ENCODE measurements around the gene ABL2.
A peak's percentile ranks its signal among the peaks of the same experiment; 100 is the strongest.

ABL2 gene

DNA sequence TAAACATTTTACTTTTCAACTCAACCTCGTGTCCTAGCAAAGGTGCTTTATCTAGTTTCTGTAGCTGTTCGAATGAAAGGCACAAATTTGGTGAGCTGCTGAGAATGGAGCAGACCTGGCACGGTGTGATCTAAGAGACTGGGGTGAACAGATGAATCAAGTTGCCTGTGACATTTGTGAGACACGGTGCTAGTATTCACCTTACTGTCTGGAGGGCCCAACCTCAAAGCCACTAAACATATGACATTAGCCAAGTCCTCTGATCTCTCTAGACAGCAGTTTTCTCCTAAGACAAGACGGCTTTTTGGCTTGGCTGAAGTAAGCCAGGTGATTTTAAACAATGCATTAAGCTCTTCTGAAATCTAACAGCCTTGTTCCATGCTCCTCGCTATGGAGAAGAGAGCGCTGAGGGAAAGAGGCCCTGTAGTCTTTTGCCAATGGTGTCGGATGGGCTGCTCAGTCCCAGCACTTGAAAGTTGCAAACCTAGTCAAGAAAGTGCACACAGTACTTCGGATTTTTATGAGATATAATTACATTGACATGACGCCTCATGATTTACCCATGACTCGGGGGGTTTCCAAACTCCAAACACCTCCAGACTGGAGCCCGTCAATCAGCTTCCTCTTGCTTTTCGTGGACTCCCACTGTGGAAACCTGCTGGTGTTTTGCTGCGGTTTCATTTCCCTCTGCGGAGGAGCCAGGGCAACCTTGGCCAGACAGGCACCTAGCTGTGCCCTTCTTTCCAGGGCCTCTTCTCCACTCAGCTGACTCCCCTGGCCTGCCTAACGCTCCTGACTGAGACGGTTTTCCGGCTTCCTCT is 148.4 kb downstream of the ABL2 start:
- H3K27ac ChIP-seq = peak overlapping the region in 20 of 21 experiments; percentile 70 to 97 (median 91)
- peak overlapping the region; percentile 55 to 99 (median 84) for H3K4me3 ChIP-seq

DNA sequence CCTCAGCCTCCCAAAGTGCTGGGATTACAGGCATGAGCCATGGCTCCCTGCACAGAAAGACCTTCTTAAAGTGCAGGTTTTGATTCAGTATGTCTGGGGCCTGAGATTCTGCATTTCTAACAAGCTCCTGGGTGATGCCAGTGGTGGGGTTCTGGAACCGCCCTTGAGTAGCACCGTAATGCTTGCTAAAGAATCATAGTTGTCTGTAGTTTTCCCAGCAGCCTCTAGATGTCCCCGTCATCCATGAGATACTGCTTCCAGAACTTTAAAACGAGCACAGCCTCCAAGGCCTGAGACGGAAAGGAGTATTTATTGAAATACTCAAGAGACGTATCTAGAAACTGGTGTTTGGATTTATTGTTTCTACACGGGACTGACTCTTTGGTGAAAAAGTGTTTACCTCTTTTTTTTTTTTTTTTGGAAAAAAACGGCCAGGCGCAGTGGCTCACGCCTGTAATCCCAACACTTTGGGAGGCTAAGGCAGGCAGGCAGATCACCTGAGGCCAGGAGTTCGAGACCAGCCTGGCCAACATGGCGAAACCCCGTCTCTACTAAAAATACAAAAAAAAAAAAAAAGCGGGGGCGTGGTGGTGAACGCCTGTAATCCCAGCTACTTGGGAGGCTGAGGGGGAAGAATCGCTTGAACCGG is 150.2 kb downstream of the ABL2 start:
- Histone ChIP-seq H3K4me3 (no peak overlapping the region), H3K27ac (no peak overlapping the region)

DNA sequence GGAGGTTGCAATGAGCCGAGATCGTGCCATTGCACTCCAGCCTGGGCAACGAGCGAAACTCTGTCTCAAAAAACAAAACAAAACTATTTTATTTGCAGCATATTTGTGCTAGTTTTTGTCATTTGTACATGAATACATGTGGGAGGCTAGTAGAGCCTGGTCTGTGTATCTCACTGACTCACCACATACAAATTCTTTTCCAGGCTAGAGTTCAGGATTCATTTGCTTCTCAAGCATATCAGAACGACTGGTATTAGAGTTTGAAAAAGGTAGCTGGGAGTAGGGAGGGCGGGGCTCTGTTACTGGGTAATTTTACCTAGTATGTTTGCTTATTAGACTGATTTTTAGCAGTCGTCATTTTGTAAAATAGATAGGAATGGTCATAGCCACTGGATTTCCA is 152.1 kb downstream of the ABL2 start:
- Histone ChIP-seq H3K4me3 (no peak overlapping the region), H3K27ac (no peak overlapping the region)

DNA sequence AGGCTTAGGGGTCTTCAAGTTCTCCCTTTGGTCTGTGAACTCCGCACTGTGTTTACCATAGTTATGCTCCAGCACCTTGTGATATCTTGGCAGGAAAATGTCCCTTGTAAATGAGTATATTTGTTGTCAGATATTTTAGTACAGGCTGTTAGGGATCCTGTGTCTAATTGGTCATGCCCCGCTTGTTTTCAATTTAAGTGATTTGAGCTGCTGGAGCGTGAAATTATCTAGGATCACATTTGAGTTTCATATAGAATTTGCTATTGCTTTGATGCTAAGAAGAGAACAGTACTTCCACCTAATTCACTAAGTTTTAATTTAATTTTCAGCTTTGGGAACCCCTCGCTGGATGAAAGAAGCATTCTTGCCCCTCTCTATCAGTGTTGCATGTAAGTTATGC is 163.0 kb downstream of the ABL2 start:
- no peak overlapping the region for H3K27ac ChIP-seq
- no peak overlapping the region for H3K4me3 ChIP-seq

- Histone ChIP-seq H3K4me3 (no peak overlapping the region), H3K27ac (no peak overlapping the region)
Observed at GRCh38 chr1:179061360-179062282, 167.9 kb downstream of the ABL2 start.

DNA sequence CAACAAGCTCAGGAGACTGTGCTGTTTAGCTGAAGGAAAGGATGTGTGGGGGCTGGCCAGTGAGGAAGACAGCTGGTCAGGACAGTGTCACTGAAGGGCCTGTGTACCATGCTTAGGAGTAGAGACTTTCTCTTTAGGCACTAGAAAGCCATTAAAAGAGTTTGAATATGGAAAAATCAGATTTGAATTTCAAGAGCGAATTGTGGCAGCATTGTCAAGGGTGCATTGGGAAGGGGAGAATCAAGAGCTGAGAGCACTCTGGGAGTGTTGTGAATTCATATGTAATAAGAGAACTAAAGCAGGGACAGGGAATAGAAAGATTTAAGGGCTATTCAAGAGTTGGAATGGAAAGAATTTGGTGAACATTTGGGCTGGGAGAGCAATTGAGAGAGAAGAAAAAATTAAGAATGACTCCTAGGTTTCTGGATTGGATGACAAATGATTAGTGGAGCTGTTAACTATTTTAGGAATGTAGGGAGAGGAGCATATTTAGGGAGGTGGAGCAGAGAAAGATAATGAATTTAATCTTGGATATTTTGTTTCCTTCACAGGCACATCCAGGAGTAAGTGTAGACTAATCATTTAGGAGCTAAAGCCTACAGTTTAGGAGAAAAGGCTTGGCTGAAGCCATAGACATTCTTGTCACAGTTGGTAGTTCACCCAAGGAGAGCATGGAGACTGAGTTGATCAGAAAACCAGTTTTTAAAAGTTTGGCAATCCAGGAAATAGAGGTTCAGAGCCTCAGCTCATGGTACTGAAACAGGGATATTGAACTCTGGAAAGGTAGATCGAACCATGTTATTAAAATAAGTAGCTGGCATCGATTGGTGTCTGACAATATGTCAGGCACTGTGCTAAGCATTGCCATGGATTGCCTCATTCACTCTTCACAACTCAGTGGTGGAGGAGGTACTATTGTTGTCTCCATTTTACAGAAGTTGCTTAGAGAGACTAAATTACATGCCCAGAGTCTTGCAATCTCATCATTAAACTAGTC is 170.7 kb downstream of the ABL2 start:
- Histone ChIP-seq H3K4me3 (no peak overlapping the region), H3K27ac (no peak overlapping the region)

- Histone ChIP-seq H3K27ac (no peak overlapping the region), H3K4me3 (no peak overlapping the region)
Observed at GRCh38 chr1:179055937-179056336, 173.5 kb downstream of the ABL2 start.

GRCh38 chr1:179053486-179053885 is 176.0 kb downstream of the ABL2 start:
- no peak overlapping the region for H3K4me3 ChIP-seq
- H3K27ac ChIP-seq = no peak overlapping the region

DNA sequence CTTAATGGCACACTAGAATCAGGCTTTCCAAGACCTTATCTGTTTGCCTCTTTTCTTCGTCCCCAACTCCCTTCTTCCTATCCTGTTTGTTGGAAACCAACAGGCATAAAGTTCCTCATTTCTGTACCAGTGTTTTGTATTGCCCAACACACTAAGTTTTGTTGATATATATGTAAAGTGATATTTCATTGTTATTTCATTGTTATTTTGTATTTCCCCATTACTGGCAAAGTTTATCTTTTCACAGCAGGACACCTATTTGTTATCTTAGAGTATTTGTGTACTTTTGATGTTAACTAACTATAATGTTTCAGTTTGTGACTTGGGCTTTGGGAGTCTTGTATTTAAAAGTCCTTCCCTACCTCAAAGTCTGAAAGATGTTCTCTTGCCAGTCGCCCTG is 176.7 kb downstream of the ABL2 start:
- Histone ChIP-seq H3K27ac (no peak overlapping the region), H3K4me3 (no peak overlapping the region)

Data from skin epidermis (tissue), 12 donors.